ENCODE data around the gene CDHR1.

DNA sequence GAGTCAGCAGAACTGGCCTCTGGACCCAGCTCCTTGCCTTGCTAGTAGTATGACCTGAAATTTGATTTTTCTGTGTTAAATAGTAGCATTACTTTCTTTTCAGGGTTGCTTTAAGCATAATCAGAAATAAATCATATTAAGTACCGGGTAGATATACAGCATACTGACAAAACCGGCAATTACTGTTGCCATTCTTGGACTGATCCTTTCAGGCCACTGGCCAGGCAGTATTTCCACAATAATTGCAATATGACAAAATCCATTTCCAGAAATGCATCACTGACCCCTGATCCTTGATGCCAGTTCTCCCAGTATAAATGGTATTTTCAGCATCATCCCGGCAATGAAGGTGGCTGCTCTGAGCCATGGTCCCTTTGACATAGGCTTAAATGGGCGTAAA is 40.1 kb downstream of the CDHR1 start:
- TF ChIP-seq CTCF (IDR thresholded peaks at IDR 0.05) = no peak
- no peak for TF ChIP-seq POLR2AphosphoS5 (IDR thresholded peaks at IDR 0.05; ENCODE audit: low read depth, low read length)
- TF ChIP-seq SIN3A (IDR thresholded peaks at IDR 0.05; ENCODE audit: borderline replicate concordance, insufficient read depth, low read depth, low read length) = no peak
- TF ChIP-seq TCF7L2 (IDR thresholded peaks at IDR 0.05; ENCODE audit: low read depth, low read length) = no peak

All from Panc1 (cell line).